Fibroblast of pulmonary artery (primary cell): ENCODE measurements around the gene CAPN7.
"Not testable (repeated sequence)": the region's sequence is repeated elsewhere in the genome, so short reads cannot be mapped to it uniquely, and the experiment has no call there.

Experiments used
- DNase-seq: peaks from one replicate; pipeline ENCODE4 v3.0.0-alpha.2; 2010; ENCODE audit warnings: low read depth
- H3K4me3 ChIP-seq: replicated peaks from 2 replicates; pipeline ENCODE4 v1.5.1; 2011; ENCODE audit warnings: low read depth, mild to moderate bottlenecking, control low read depth, low read length, moderate library complexity
- TF ChIP-seq, protein P1 (sequence below): IDR thresholded peaks from 2 replicates; pipeline ENCODE4 v1.5.1; 2011; ENCODE audit warnings: mild to moderate bottlenecking, control low read depth, low read length, inconsistent platforms; ENCODE audit errors: missing control alignments

CAPN7 gene

DNA sequence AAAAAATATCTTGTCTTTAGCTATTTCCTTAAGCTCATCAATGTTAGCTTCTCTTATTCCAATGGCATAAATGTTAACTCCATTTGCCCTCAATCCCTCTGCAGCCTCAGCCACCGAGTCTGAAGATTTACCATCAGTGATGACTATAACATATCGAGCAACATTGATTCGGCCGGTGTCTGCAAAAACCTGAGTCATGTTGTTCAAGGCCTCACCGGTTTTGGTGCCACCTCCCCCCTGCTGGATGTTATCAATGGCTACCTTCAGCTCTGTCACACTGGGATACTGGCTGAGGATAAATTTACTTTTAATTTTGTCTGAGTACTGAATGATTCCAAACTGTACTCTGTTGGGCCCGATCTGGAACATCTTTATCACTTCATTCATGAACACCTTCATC lies 41.0 kb upstream of the CAPN7 start:
- TF ChIP-seq, protein P1, sequence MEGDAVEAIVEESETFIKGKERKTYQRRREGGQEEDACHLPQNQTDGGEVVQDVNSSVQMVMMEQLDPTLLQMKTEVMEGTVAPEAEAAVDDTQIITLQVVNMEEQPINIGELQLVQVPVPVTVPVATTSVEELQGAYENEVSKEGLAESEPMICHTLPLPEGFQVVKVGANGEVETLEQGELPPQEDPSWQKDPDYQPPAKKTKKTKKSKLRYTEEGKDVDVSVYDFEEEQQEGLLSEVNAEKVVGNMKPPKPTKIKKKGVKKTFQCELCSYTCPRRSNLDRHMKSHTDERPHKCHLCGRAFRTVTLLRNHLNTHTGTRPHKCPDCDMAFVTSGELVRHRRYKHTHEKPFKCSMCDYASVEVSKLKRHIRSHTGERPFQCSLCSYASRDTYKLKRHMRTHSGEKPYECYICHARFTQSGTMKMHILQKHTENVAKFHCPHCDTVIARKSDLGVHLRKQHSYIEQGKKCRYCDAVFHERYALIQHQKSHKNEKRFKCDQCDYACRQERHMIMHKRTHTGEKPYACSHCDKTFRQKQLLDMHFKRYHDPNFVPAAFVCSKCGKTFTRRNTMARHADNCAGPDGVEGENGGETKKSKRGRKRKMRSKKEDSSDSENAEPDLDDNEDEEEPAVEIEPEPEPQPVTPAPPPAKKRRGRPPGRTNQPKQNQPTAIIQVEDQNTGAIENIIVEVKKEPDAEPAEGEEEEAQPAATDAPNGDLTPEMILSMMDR: no peak
- H3K4me3 ChIP-seq: no peak overlapping the region
- DNase-seq: no peak

DNA sequence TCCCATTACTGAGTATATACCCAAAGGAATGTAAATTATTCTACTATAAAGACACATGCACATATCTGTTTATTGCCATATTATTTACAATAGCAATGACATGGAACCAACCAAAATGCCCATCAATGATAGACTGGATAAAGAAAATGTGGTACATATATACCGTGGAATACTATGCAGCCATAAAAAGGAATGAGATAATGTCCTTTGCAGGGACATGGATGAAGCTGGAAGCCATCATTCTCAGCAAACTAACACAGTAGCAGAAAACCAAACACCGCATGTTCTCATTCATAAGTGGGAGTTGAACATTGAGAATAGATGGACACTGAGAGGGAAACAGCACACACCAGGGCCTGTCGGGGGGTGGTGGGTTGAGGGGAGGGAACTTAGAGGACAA lies 39.7 kb upstream of the CAPN7 start:
- DNase-seq, H3K4me3 ChIP-seq: not testable (repeated sequence)

DNA sequence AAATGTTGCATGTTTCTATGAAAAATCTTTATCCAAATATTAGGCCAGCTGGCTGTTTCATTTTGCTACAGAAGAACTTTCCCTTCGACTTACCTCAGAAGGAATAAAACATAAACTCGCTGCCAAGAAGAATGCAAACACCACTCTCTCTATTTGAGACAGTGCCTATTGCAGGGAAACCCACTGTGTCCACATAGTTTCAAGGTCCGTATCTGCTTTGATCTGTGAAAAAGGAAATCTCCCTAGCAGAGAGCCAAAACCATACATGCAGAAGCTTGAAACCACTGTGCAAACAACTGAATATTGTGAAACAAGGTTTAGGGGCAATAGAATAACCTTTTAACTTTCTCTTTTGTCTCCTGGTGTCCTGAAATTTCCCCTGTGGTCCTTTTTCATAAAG lies 35.0 kb upstream of the CAPN7 start:
- DNase-seq: no peak
- no peak overlapping the region for H3K4me3 ChIP-seq
- TF ChIP-seq, protein P1: no peak

DNA sequence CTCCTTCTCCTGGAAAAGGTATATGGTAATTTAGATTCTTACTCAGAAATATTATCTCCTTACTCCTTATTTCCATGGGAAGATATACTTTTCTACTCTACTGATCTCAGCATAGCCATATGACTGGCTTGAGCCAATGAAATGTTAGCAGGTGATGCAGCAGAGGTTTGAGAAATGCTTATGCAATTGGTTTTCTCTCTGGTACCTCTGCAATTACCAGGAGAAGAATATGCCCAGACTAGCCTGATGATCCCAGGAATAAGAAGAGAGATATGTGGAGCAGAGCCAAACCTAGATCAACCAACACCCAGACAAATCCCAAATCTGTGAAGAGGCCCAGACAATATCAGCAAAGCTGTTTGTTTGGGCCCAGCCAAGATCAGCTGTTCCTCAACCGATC lies 33.2 kb upstream of the CAPN7 start:
- TF ChIP-seq, protein P1: no peak
- no peak for DNase-seq
- no peak overlapping the region for H3K4me3 ChIP-seq

DNA sequence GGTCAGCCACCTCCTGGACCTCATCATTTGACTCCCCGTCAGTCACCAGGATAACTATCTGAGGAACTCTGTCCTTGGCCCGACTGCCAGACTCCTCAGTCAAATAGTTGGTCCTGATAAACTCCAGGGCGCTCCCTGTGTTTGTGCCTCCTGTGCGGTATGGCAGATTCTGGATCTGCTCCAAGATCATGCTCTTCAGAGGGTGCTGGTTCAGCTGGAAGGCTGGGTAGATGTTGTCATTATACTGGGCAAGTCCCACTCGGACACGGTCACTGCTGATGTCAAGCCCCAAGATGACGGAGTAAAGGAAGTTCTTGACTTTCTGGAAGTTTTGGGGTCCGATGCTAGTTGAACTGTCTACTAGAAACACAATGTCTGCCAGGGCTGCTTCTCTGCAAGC lies 31.1 kb upstream of the CAPN7 start:
- DNase-seq: no peak
- no peak overlapping the region for H3K4me3 ChIP-seq
- TF ChIP-seq, protein P1: no peak

DNA sequence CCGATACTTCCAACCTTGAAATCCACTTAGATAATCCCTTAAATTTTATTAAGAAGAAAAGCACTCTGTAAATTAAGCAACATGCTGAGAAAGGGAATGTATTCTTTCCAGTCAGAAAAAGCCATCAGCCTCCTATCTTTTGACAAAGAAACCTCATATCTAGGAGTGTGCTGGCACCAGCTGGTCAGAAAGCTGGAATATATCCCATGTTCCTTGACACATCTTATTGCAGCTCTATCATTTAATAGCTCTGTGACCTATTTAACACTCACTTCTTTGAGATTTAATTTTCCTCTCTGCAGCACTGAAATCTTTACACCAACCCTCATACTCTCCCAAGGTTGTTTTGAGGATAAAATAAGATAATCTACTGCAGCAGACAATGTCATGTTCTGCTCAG lies 30.4 kb upstream of the CAPN7 start:
- TF ChIP-seq, protein P1: no peak
- no peak for DNase-seq
- no peak overlapping the region for H3K4me3 ChIP-seq

DNA sequence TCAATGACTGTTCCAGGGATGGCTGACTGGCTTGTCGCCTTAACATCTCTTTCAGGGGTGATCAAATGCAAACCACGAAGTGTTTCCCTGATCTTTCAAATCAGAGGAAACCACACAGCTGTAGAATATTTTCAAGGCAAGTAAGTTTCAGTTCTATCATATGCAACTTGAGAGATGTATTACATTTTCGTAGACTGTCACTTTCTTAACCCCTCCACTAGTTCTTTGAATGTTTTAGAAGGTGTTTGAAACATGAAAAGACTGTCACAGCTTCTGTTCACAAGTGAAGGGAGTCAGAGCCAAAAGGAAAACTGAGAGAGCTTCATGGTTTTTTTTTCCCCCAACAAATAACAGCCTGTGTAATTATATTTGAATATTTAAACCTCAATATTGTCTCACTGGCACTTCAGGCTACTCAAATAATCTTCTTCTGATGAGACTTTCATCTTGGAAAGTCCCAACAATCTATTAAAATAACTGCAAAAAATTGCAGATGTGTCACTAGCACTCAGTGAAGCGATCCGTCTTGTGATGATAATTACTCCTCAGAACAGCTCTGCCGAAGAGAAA lies 25.9 kb upstream of the CAPN7 start:
- no peak overlapping the region for H3K4me3 ChIP-seq
- TF ChIP-seq, protein P1: no peak
- DNase-seq: no peak
